ENCODE measurements around the gene STXBP6. TPM values are rescaled to one million over a fixed set of nuclear protein-coding genes. Genes with fewer than 3 reads are reported as not detected.

Gene STXBP6
- total and polyA plus RNA-seq, 10 of the 15 experiments (the other 5 are each of a cell fraction or from before 2014, with no cell fraction given) = 1.2 to 47.3 (median 1.9) TPM

DNA sequence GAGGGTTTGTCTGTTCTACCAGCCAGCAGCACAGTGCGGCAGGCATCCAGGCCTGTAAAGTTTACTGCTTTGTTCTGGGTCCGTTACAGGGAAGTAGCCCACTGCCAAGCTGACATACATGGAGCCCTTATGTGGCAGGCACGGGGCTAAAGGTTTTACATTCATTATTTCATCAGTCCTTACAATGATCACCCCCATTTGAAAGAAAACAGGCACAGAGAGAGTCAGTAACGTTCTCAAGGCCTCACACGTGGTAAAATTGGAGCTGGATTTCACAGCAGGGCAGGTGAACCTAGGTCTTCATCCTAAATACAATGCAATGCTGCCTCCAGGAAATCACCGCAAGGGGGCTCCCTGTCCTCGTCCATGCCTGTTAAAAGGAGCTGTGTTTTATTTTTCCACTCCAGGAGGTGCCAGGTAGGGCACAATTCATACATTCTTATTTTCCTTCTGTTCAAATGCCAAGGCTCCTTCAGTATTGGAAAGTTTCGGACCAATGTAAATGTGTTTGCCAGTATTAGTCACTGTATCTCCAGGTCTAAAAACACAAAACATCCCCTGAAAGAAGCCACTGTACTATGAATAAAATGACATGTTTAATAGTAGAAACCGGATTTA lies 243.8 kb downstream of the STXBP6 start:
- Histone ChIP-seq H3K9me3 (replicated peaks; ENCODE audit: control insufficient read depth, insufficient read depth, low read length) (no peaks in the 10 kb centered on the region), H3K27ac (ENCODE audit: control insufficient read depth, insufficient read depth) (no peak overlapping the region), H4K20me1 (ENCODE audit: control insufficient read depth, insufficient read depth) (no peaks in the 10 kb centered on the region), H3K27me3 (replicated peaks in 1 of 2; ENCODE audit: control insufficient read depth in 2 of 2, insufficient read depth in 2 of 2, low read length in 1 of 2) (no peaks in the 10 kb centered on the region), H3K4me2 (ENCODE audit: control insufficient read depth, insufficient read depth) (no peak overlapping the region), H3K36me3 (ENCODE audit: control insufficient read depth in 2 of 2, insufficient read depth in 2 of 2, low read length in 1 of 2) (no peaks in the 10 kb centered on the region), H2AFZ (ENCODE audit: control insufficient read depth, low read depth, low read length) (no peak overlapping the region), H3K4me3 (no peak overlapping the region), H3K79me2 (ENCODE audit: control insufficient read depth, insufficient read depth, low read length) (no peaks in the 10 kb centered on the region), H3K4me1 (ENCODE audit: control insufficient read depth, insufficient read depth, low read length) (no peaks in the 10 kb centered on the region), H3K9ac (ENCODE audit: control insufficient read depth, insufficient read depth, low read length) (no peak overlapping the region)
- 14% methylated on average over 9 of the region's 9 CpGs for WGBS (ENCODE audit: insufficient coverage, insufficient replicate concordance, low lambda C conversion rate, missing lambda C conversion rate)
- BruUV-seq (replicated peaks) = no TSS peak
- TF ChIP-seq RAD21 (IDR thresholded peaks at IDR 0.05; ENCODE audit: insufficient read depth, low read depth, low read length) (peak; percentile 75), CHD4 (IDR thresholded peaks at IDR 0.05) (no peak), ZNF622 (IDR thresholded peaks at IDR 0.05) (0 out of 2 replicates have a peak, but pooled peaks have one; percentile 21), ZNF24 (IDR thresholded peaks at IDR 0.05) (peak; percentile 54; the same call in 1 of the 2 replicates), SMC3 (IDR thresholded peaks at IDR 0.05; ENCODE audit: borderline replicate concordance, low read length) (peak; percentile 92), NFIC (IDR thresholded peaks at IDR 0.05; ENCODE audit: low read depth, low read length) (no peak), ZNF217 (IDR thresholded peaks at IDR 0.05) (0 out of 2 replicates have a peak, but pooled peaks have one; percentile 17), SMARCA5 (IDR thresholded peaks at IDR 0.05) (0 out of 2 replicates have a peak, but pooled peaks have one; percentile 67), CBX5 (IDR thresholded peaks at IDR 0.05; ENCODE audit: low read depth) (no peak), YY1 (IDR thresholded peaks at IDR 0.05; ENCODE audit: low read depth, low read length) (peak; percentile 48; the same call in 1 of the 2 replicates)
- TF ChIP-seq, protein P1, sequence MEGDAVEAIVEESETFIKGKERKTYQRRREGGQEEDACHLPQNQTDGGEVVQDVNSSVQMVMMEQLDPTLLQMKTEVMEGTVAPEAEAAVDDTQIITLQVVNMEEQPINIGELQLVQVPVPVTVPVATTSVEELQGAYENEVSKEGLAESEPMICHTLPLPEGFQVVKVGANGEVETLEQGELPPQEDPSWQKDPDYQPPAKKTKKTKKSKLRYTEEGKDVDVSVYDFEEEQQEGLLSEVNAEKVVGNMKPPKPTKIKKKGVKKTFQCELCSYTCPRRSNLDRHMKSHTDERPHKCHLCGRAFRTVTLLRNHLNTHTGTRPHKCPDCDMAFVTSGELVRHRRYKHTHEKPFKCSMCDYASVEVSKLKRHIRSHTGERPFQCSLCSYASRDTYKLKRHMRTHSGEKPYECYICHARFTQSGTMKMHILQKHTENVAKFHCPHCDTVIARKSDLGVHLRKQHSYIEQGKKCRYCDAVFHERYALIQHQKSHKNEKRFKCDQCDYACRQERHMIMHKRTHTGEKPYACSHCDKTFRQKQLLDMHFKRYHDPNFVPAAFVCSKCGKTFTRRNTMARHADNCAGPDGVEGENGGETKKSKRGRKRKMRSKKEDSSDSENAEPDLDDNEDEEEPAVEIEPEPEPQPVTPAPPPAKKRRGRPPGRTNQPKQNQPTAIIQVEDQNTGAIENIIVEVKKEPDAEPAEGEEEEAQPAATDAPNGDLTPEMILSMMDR (IDR thresholded peaks at IDR 0.05 in 2 of 3, conservative IDR thresholded peaks at IDR 0.05 in 1 of 3; ENCODE audit: control insufficient read depth in 2 of 3, extremely low read depth in 1 of 3, insufficient read depth in 1 of 3, low read depth in 3 of 3, low read length in 3 of 3) = peak; percentile 79 to 92 (median 82)
- CTCF ChIA-PET = interaction anchor here (0.5 to 12.9 kb wide), 109 partner anchors 8 to 692 kb away, joined by 3 to 229 read pairs (median 5); partner anchors contain the start of genes DCAF11 and STXBP6
- intact Hi-C loops (cut with micrococcal nuclease; ENCODE audit: unreplicated experiment) = loop anchor here (1.0 to 10.0 kb wide), 5 partner anchors 139 to 345 kb away; no protein-coding TSS in a partner anchor
- DNase-seq (ENCODE audit: low read depth, low spot score) = peak; percentile 16
- FAIRE-seq = peak; percentile 94
- SMC1A ChIA-PET (ENCODE audit: uncharacterized antibody, unreplicated experiment) = interaction anchor here (0.6 to 13.5 kb wide), 79 partner anchors 8 to 436 kb away, joined by 3 to 217 read pairs (median 6); no protein-coding TSS in a partner anchor
- in situ Hi-C loops (cut with MboI) = loop anchor here (5.0 kb wide), 1 partner anchor 326 kb away; no protein-coding TSS in a partner anchor
- RAD21 ChIA-PET (ENCODE audit: unreplicated experiment) = interaction anchor here (0.6 to 8.4 kb wide), 71 partner anchors 9 to 599 kb away, joined by 3 to 129 read pairs (median 5); no protein-coding TSS in a partner anchor
- POLR2A ChIA-PET = interaction anchor here (0.9 to 2.0 kb wide), 3 partner anchors 228 to 326 kb away, joined by 3 to 7 read pairs (median 6); no protein-coding TSS in a partner anchor
- peak; percentile 89 for ATAC-seq
